ENCODE measurements around the gene DOCK6.

Gene DOCK6

GRCh38 chr19:11200015-11200574 lies 62.2 kb downstream of the DOCK6 start:
- no peak overlapping the region for H3K4me3 ChIP-seq (ENCODE audit: low read length)
- no peak for TF ChIP-seq CTCF (IDR thresholded peaks at IDR 0.05; ENCODE audit: insufficient read depth, low read depth, low read length, missing control alignments)
- DNase-seq (ENCODE audit: low read depth): no peak

- H3K4me3 ChIP-seq (ENCODE audit: low read length): no peak overlapping the region
- no peak for DNase-seq (ENCODE audit: low read depth)
- no peak for TF ChIP-seq CTCF (IDR thresholded peaks at IDR 0.05; ENCODE audit: insufficient read depth, low read depth, low read length, missing control alignments)
These were observed 62.8 kb downstream of the DOCK6 start for GRCh38 chr19:11199517-11199916.

DNA sequence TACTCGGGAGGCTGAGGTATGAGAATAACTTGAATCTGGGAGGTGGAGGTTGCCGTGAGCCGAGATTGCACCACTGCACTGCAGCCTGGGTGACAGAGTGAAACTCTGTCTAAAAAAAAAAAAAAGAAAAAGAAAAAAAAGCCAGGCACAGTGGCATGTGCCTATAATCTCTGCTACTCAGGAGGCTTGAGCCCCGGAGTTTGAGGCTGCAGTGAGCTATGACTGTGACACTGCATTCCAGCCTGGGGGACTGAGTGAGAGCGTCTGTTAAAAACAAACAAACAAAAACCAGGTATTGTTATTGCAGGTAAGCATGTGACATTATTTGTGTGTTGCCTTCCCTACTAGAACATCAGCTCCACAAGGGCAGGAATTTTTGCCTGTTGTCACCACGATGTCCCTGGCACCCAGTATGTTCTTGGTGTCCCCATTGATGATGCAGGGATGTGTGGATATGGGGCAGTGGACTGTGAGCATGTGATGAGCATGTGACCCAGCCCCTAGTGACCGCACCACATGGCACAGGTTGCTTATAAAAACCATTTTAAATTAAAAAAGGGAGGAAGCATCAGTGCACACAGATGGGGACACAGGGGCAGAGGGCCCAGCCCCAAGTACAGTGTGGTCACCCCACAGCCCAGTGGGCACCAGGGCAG lies 63.4 kb downstream of the DOCK6 start:
- TF ChIP-seq CTCF (IDR thresholded peaks at IDR 0.05; ENCODE audit: insufficient read depth, low read depth, low read length, missing control alignments): no peak
- no peak for DNase-seq (ENCODE audit: low read depth)
- no peak overlapping the region for H3K4me3 ChIP-seq (ENCODE audit: low read length)

- H3K4me3 ChIP-seq (ENCODE audit: low read length): peak overlapping the region; percentile 11
- DNase-seq (ENCODE audit: low read depth): no peak
- no peak for TF ChIP-seq CTCF (IDR thresholded peaks at IDR 0.05; ENCODE audit: insufficient read depth, low read depth, low read length, missing control alignments)
These were observed 64.2 kb downstream of the DOCK6 start for GRCh38 chr19:11198175-11198534.

DNA sequence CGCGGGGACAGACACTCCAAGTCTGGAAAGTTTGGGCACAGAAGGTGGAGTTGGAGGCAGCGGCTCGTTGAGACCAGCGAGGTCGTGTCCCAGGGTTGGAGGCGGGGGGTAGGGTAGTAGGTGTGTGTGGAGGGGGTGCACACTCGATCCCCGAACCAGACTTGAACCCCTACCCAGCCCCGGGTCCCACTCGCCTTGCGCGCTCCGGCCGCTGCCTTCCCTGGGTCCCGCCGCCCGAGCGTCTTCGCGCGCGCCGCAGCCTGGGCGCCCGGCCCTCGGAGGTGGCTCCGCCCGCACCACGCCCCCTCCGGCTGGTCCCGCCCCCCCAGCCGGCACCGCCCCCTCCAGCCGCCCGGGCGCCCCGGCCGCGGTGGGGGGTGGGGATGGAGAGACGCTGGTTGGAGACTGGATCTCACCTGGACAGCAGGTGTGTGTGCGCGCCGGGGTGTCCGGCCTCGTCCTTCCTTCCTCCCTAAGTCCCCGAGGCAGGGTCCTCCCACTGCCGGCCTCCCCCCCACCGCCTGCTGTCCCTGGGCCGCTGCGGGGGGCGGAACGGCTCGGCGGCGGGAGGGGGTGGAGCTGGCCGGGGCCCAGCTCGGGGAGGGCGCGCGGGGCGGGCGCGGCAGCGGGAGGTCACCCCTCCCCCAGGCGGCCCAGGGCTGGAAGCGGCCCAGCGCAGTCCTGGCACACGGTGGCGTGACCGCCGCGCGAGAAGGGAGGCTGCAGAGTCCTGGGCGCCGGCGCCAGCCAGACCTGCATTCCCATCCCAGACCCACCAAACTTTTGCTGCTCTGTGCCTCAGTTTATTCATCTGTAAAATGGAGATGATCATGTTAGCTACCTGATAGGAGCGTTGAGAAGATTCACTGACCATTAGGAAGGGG lies 64.8 kb downstream of the DOCK6 start, which contains the start of gene KANK2:
Gene KANK2, minus strand, starts transcription at position 255 of the 884 bp plus-strand sequence. CDS start 3,034 bp downstream, outside the sequence.
- DNase-seq (ENCODE audit: low read depth): peak; percentile 77
- TF ChIP-seq CTCF (IDR thresholded peaks at IDR 0.05; ENCODE audit: insufficient read depth, low read depth, low read length, missing control alignments): no peak
- H3K4me3 ChIP-seq (ENCODE audit: low read length): peak within 1 kb of the TSS; percentile 66

GRCh38 chr19:11196406-11197287 lies 65.7 kb downstream of the DOCK6 start:
- peak; percentile 16 for DNase-seq (ENCODE audit: low read depth)
- TF ChIP-seq CTCF (IDR thresholded peaks at IDR 0.05; ENCODE audit: insufficient read depth, low read depth, low read length, missing control alignments): no peak
- H3K4me3 ChIP-seq (ENCODE audit: low read length): peak overlapping the region; percentile 66
